Measurements from ENCODE around the gene PRLH.
"Not testable (repeated sequence)": the region's sequence is repeated elsewhere in the genome, so short reads cannot be mapped to it uniquely, and the experiment has no call there.

Gene PRLH

GRCh38 chr2:237594514-237594871 is 28.1 kb downstream of the PRLH start:
- no peak overlapping the region for H3K27ac Mint-ChIP-seq
- peaks cover 10% of the 10 kb centered on the region for H3K4me1 Mint-ChIP-seq (ENCODE audit: low read depth)
- H3K9me3 Mint-ChIP-seq: no peaks in the 10 kb centered on the region
- peaks cover 5% of the 10 kb centered on the region for H3K27me3 Mint-ChIP-seq
- no peak overlapping the region for H3K4me3 Mint-ChIP-seq
- no peaks in the 10 kb centered on the region for H3K36me3 Mint-ChIP-seq (ENCODE audit: low read depth)

- H3K9me3 Mint-ChIP-seq; H3K4me1 Mint-ChIP-seq (ENCODE audit: low read depth); H3K27me3 Mint-ChIP-seq; H3K4me3 Mint-ChIP-seq; H3K36me3 Mint-ChIP-seq (ENCODE audit: low read depth); H3K27ac Mint-ChIP-seq: not testable (repeated sequence)
Observed at GRCh38 chr2:237595829-237596519, 29.6 kb downstream of the PRLH start.

GRCh38 chr2:237596520-237597195 is 30.3 kb downstream of the PRLH start:
- Mint-ChIP-seq H3K27me3 (no peaks in the 10 kb centered on the region), H3K36me3 (ENCODE audit: low read depth) (no peaks in the 10 kb centered on the region), H3K27ac (no peak overlapping the region), H3K4me3 (no peak overlapping the region), H3K9me3 (no peaks in the 10 kb centered on the region), H3K4me1 (ENCODE audit: low read depth) (peaks cover 2% of the 10 kb centered on the region)

GRCh38 chr2:237597196-237598145 is 31.1 kb downstream of the PRLH start:
- Mint-ChIP-seq H3K9me3 (no peaks in the 10 kb centered on the region), H3K27me3 (no peaks in the 10 kb centered on the region), H3K4me3 (no peak overlapping the region), H3K27ac (no peak overlapping the region), H3K36me3 (ENCODE audit: low read depth) (no peaks in the 10 kb centered on the region), H3K4me1 (ENCODE audit: low read depth) (peaks cover 2% of the 10 kb centered on the region)

DNA sequence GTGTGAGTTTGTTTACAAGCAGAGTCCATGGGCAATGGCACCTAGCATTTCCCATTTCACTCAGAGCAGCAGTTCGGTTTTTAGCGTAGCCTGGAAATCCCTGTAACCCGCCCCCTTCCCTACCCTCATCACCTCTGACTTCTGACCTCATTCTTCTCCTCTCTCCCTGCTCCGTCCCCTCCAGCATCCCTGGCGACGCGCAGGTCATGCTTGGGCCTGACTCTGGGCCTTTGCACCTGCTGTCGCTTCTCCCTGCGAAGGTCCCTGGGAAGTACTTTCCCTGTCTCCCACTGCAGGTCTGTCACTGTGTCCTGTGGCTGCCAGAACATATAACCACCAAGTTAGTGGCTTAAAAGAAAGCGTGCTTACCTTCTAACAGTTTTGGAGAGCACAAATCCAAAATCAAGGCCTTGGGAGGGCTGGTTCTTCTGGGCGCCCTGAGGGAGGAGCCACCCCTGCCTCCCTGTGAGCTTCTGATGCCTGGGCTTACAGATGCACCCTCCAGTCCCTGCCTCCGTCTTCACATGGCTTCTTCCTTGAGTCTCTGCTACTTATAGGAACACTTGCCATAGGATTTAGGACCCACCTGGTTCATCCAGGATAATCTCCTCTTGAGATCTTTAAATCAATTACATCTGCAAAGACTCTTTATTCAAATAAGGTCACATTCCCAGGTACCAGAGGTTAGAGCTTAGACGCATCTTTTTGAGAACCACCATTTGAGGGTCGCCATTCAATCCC is 32.3 kb downstream of the PRLH start:
- Mint-ChIP-seq H3K36me3 (ENCODE audit: low read depth) (no peaks in the 10 kb centered on the region), H3K27ac (no peak overlapping the region), H3K9me3 (no peaks in the 10 kb centered on the region), H3K4me3 (no peak overlapping the region), H3K27me3 (no peaks in the 10 kb centered on the region), H3K4me1 (ENCODE audit: low read depth) (peaks cover 13% of the 10 kb centered on the region)

GRCh38 chr2:237599465-237600110 is 33.2 kb downstream of the PRLH start:
- no peak overlapping the region for H3K27ac Mint-ChIP-seq
- H3K4me1 Mint-ChIP-seq (ENCODE audit: low read depth): peaks cover 18% of the 10 kb centered on the region
- H3K36me3 Mint-ChIP-seq (ENCODE audit: low read depth): no peaks in the 10 kb centered on the region
- H3K27me3 Mint-ChIP-seq: no peaks in the 10 kb centered on the region
- H3K9me3 Mint-ChIP-seq: no peaks in the 10 kb centered on the region
- H3K4me3 Mint-ChIP-seq: no peak overlapping the region

DNA sequence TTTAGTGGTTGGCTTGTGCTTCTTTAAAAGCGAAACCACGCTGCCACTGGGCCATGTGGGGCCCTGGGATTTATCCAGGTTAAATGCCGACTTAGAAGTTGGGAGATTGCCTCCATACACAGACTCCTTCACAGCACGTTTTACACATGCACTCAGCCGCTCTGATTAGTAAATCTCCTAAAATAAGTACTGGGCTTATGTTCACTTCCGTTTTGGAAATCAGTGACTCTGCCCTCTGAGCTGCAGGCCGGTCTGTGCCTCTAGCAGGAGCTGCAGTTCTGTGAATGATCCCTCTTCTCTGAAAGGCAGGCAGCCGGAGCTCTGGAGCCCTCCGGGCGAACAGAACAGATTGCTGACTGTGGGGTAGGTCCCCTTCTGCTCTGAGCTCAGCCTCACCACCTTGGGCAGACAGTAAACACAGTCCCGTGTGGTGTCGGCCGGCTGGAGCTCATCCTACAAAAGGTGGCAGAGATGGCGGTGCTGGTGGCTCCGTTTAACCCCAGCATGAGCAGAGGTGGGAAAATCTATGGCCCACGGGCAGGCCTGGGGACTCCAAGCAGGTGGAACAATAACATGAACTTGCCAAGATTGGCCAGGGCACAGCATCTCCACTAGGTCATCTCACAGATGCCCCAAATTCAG is 34.0 kb downstream of the PRLH start:
- no peaks in the 10 kb centered on the region for H3K27me3 Mint-ChIP-seq
- no peaks in the 10 kb centered on the region for H3K36me3 Mint-ChIP-seq (ENCODE audit: low read depth)
- H3K4me1 Mint-ChIP-seq (ENCODE audit: low read depth): peaks cover 21% of the 10 kb centered on the region
- H3K9me3 Mint-ChIP-seq: no peaks in the 10 kb centered on the region
- H3K4me3 Mint-ChIP-seq: no peak overlapping the region
- H3K27ac Mint-ChIP-seq: no peak overlapping the region

- Mint-ChIP-seq H3K36me3 (ENCODE audit: low read depth) (no peaks in the 10 kb centered on the region), H3K27ac (no peak overlapping the region), H3K27me3 (no peaks in the 10 kb centered on the region), H3K9me3 (no peaks in the 10 kb centered on the region), H3K4me1 (ENCODE audit: low read depth) (peaks cover 21% of the 10 kb centered on the region), H3K4me3 (no peak overlapping the region)
Observed at GRCh38 chr2:237601453-237602116, 35.2 kb downstream of the PRLH start.

- H3K4me1 Mint-ChIP-seq (ENCODE audit: low read depth): peaks cover 21% of the 10 kb centered on the region
- H3K4me3 Mint-ChIP-seq: no peak overlapping the region
- peak overlapping the region; percentile 45 for H3K27ac Mint-ChIP-seq
- H3K36me3 Mint-ChIP-seq (ENCODE audit: low read depth): no peaks in the 10 kb centered on the region
- H3K9me3 Mint-ChIP-seq: no peaks in the 10 kb centered on the region
- no peaks in the 10 kb centered on the region for H3K27me3 Mint-ChIP-seq
Observed at GRCh38 chr2:237602409-237602808, 36.0 kb downstream of the PRLH start.

DNA sequence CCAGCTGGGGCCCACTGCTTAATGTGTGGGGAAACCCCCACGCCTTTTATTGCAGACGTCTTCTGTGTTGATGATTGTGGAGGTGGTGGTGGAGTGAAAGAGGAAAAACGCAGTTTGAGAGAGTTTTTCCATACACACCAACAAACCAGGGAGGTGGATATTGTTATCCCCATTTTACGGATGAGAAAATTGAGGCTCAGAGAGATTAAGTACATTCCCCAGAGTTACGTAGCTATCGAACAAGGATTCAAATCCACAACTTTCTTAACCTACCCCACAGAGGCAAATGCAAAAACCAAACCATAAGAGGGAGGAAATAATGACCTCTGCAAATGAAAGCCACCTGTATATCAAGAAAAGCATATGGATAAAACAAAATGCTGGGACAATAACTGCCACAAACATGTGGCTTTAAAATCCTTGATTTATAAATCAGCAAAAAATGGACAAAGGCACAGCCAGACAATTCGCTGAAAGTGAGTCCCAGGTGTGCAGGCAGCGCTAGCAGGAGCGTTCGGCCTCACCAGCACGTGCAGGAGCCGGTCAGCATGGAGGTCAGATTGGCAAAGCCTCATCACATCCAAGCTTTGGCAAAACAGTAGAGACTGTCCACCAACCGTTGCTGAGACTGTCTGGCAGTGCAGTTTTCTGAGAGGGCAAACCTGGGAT is 36.8 kb downstream of the PRLH start:
- H3K36me3 Mint-ChIP-seq (ENCODE audit: low read depth): no peaks in the 10 kb centered on the region
- H3K27me3 Mint-ChIP-seq: no peaks in the 10 kb centered on the region
- H3K4me1 Mint-ChIP-seq (ENCODE audit: low read depth): peaks cover 21% of the 10 kb centered on the region
- peak overlapping the region; percentile 80 for H3K27ac Mint-ChIP-seq
- no peaks in the 10 kb centered on the region for H3K9me3 Mint-ChIP-seq
- peak overlapping the region; percentile 33 for H3K4me3 Mint-ChIP-seq

- Mint-ChIP-seq H3K27ac (peak overlapping the region; percentile 80), H3K36me3 (ENCODE audit: low read depth) (no peaks in the 10 kb centered on the region), H3K4me1 (ENCODE audit: low read depth) (peaks cover 21% of the 10 kb centered on the region), H3K9me3 (no peaks in the 10 kb centered on the region), H3K4me3 (peak overlapping the region; percentile 33), H3K27me3 (no peaks in the 10 kb centered on the region)
Observed at GRCh38 chr2:237603718-237604362, 37.5 kb downstream of the PRLH start.

DNA sequence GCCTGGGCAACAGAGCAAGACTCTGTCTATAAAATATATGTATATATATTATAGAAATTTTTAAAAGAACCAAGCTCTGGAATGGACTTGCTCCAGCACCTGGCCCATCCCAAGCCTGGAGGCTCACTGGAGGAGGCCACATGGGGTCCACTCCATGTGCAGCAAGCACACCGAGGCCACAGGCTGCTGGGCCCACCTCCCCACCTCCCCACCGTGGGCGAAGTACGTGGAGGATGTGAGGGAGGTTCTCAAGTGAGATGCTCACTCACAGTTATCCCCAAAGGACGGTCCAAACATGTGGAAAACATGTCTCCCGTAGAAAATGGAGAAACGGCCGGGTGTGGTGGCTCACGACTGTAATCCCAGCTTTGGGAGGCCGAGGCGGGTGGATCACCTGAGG is 38.0 kb downstream of the PRLH start:
- H3K27ac Mint-ChIP-seq: no peak overlapping the region
- H3K4me3 Mint-ChIP-seq: peak overlapping the region; percentile 33
- H3K9me3 Mint-ChIP-seq: no peaks in the 10 kb centered on the region
- H3K36me3 Mint-ChIP-seq (ENCODE audit: low read depth): no peaks in the 10 kb centered on the region
- H3K4me1 Mint-ChIP-seq (ENCODE audit: low read depth): peaks cover 21% of the 10 kb centered on the region
- H3K27me3 Mint-ChIP-seq: no peaks in the 10 kb centered on the region

- no peak overlapping the region for H3K4me3 Mint-ChIP-seq
- no peaks in the 10 kb centered on the region for H3K9me3 Mint-ChIP-seq
- H3K27me3 Mint-ChIP-seq: no peaks in the 10 kb centered on the region
- peak overlapping the region; percentile 59 for H3K27ac Mint-ChIP-seq
- no peaks in the 10 kb centered on the region for H3K36me3 Mint-ChIP-seq (ENCODE audit: low read depth)
- peaks cover 21% of the 10 kb centered on the region for H3K4me1 Mint-ChIP-seq (ENCODE audit: low read depth)
Observed at GRCh38 chr2:237604960-237605359, 38.6 kb downstream of the PRLH start.

All from stimulated activated naive CD8-positive, alpha-beta T cell treated with anti-CD3 and anti-CD28 coated beads, Interleukin-15, Interleukin-2, amounts not matched to agents 100 ng/mL and 50 ng/mL, for 24 hours (primary cell).